Choroid plexus epithelial cell (primary cell): ENCODE results near the gene UPF2.

ENCODE experiments used
- DNase-seq: peaks from one replicate; pipeline ENCODE4 v3.0.0-alpha.2; 2010; ENCODE audit warnings: low read depth
- H3K4me3 ChIP-seq: 2 replicates; pipeline ENCODE4 v1.5.1; 2011; ENCODE audit warnings: low read depth, mild to moderate bottlenecking, control low read depth, low read length, moderate library complexity
- CTCF ChIP-seq: conservative IDR thresholded peaks from 2 replicates; pipeline ENCODE4 v1.5.1; 2011; ENCODE audit warnings: low read depth, mild to moderate bottlenecking, control low read depth, inconsistent platforms, low read length, moderate library complexity

Gene UPF2

GRCh38 chr10:11886138-11886474, 156.5 kb downstream of the UPF2 start:
- no peak for TF ChIP-seq CTCF
- no peak for DNase-seq
- H3K4me3 ChIP-seq: no peak overlapping the region

- no peak for TF ChIP-seq CTCF
- no peak overlapping the region for H3K4me3 ChIP-seq
- no peak for DNase-seq
These were observed 157.0 kb downstream of the UPF2 start for GRCh38 chr10:11885437-11886137.

GRCh38 chr10:11884706-11885423, 157.7 kb downstream of the UPF2 start:
- no peak for DNase-seq
- TF ChIP-seq CTCF: no peak
- H3K4me3 ChIP-seq: no peak overlapping the region

GRCh38 chr10:11882646-11883375, 159.8 kb downstream of the UPF2 start:
- H3K4me3 ChIP-seq: no peak overlapping the region
- no peak for DNase-seq
- TF ChIP-seq CTCF: no peak

DNA sequence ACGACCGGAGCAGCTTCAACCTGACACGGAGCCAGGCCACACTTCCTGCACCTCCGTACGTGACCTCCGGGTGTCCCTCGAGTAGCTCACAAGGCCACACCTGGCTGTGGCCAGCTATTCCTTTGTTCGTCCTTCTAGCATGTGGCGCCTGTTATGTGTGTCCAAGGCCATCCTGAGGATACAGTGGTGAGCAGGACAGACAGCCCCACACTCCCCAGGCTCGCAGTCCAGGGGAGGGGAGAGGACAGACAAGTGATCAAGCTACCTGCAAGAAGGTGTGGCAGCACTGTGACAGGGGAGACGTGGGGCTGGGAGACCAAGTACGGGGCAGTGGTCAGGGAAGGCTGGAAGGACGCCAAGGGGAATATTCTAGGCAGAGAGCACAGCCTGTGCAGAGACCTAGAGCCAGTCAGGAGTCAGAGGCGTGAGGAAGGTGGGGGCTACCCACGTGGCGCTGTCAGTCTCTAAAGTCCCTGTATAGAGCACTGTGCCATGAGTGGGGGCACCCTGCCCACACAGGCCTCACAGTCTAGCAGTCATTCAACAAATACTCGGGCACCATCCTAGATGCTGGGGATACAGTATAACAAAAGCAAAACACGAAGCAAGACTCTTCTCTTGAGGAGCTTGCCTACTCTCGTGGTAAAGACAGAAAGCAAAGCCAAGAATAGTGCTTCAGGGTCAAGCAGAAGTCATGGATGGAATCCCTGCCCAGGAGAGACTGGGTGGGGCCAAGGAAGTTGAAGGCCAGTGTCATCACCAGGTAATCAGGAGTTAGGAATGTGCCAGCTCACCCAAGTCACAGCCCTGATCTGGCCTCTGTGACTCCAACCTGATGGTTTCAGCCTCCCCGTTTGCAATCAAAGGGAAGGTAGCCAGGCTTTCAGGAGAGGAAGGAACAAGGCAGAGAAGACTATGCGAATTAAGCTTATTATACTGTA, 160.9 kb downstream of the UPF2 start:
- TF ChIP-seq CTCF: no peak
- H3K4me3 ChIP-seq: no peak overlapping the region
- peak; percentile 46 for DNase-seq

GRCh38 chr10:11881030-11881476, 161.6 kb downstream of the UPF2 start:
- no peak for DNase-seq
- H3K4me3 ChIP-seq: no peak overlapping the region
- no peak for TF ChIP-seq CTCF
